GM12892 (cell line): Measurements from ENCODE around the gene LENEP.

Experiments
- DNase-seq: peaks from one replicate; pipeline ENCODE4 v3.0.0; 2011; ENCODE audit not compliant: insufficient read length
- FAIRE-seq: peaks from 2 replicates; lab custom pipeline; 2011; peaks lifted over from hg19 to GRCh38; lab: Jason Lieb, UNC
- POLR2A ChIP-seq: IDR thresholded peaks from 2 replicates; pipeline ENCODE4 v1.6.1; 2011; ENCODE audit warnings: low read depth, low read length, control low read depth
- POLR2AphosphoS5 ChIP-seq: IDR thresholded peaks from 2 replicates; pipeline ENCODE4 v1.6.1; 2011; ENCODE audit warnings: low read depth, low read length, control low read depth
- TAF1 ChIP-seq: IDR thresholded peaks from 2 replicates; pipeline ENCODE4 v1.6.1; 2011; ENCODE audit warnings: low read depth, mild to moderate bottlenecking, control low read depth, low read length, borderline replicate concordance

Gene LENEP

GRCh38 chr1:155003227-155003765, 9.9 kb downstream of the LENEP start:
- FAIRE-seq: no peak
- DNase-seq: no peak
- TF ChIP-seq TAF1 (no peak), POLR2AphosphoS5 (no peak), POLR2A (no peak)

GRCh38 chr1:155003766-155004351, 10.5 kb downstream of the LENEP start:
- no peak for TF ChIP-seq POLR2A
- no peak for TF ChIP-seq POLR2AphosphoS5
- TF ChIP-seq TAF1: no peak
- FAIRE-seq (peak; percentile 78), DNase-seq (no peak)

- DNase-seq: no peak
- FAIRE-seq: no peak
- no peak for TF ChIP-seq TAF1
Observed at GRCh38 chr1:155004352-155005075, 11.1 kb downstream of the LENEP start.

- peak; percentile 17 for FAIRE-seq
Observed at GRCh38 chr1:155005076-155006011, 12.0 kb downstream of the LENEP start.

GRCh38 chr1:155006601-155007101, 13.3 kb downstream of the LENEP start:
- DNase-seq (no peak), FAIRE-seq (peak; percentile 89)
- TF ChIP-seq POLR2A (no peak), TAF1 (no peak), POLR2AphosphoS5 (no peak)

More at GRCh38 chr1:155005076-155006011, 12.0 kb downstream of the LENEP start:
- TF ChIP-seq POLR2AphosphoS5: no peak
- TF ChIP-seq TAF1: no peak
- TF ChIP-seq POLR2A: no peak
- DNase-seq: no peak

GRCh38 chr1:155007251-155007828, 14.0 kb downstream of the LENEP start:
- DNase-seq: no peak
- FAIRE-seq: no peak
- TF ChIP-seq POLR2A (no peak), POLR2AphosphoS5 (no peak), TAF1 (no peak)

- DNase-seq: no peak
- TF ChIP-seq POLR2A (no peak), POLR2AphosphoS5 (no peak), TAF1 (no peak)
- FAIRE-seq: no peak
Observed at GRCh38 chr1:155008015-155008941, 14.9 kb downstream of the LENEP start.

- TF ChIP-seq TAF1: no peak
- no peak for TF ChIP-seq POLR2AphosphoS5
- FAIRE-seq (no peak), DNase-seq (no peak)
Observed at GRCh38 chr1:155009221-155009711, 15.9 kb downstream of the LENEP start.

GRCh38 chr1:155009742-155010141, 16.4 kb downstream of the LENEP start:
- FAIRE-seq: no peak
- TF ChIP-seq TAF1 (no peak), POLR2AphosphoS5 (no peak), POLR2A (no peak)
- no peak for DNase-seq
